Breast epithelium (tissue), 3 donors: ENCODE measurements around the gene BNC2.

ENCODE experiments used
- CTCF ChIP-seq, 3 donors: fragments of 450-650 bp; IDR thresholded peaks; one replicate each; pipeline ENCODE4 v1.5.1; 2016 to 2017; ENCODE audit warnings: antibody characterized with exemption in 3 of 3, mild to moderate bottlenecking in 3 of 3, moderate library complexity in 3 of 3
- POLR2A ChIP-seq: fragments of 450-650 bp; IDR thresholded peaks from one replicate; pipeline ENCODE4 v1.6.1; 2016; ENCODE audit warnings: antibody characterized with exemption, mild to moderate bottlenecking, moderate library complexity
- POLR2AphosphoS5 ChIP-seq, 3 donors: sonication (generic); formaldehyde crosslinking; IDR thresholded peaks; one replicate each; pipeline ENCODE4 v1.6.1; 2017; ENCODE audit warnings: antibody characterized with exemption in 3 of 3

GRCh38 chr9:16364347-16364746 lies 506.1 kb downstream of the BNC2 start:
- TF ChIP-seq CTCF (IDR thresholded peaks at IDR 0.05) (no peak), POLR2AphosphoS5 (IDR thresholded peaks at IDR 0.05) (no peak), POLR2A (no peak)
